Measurements from ENCODE around the gene TLN1.

Gene TLN1

GRCh38 chr9:35729101-35729500, 2.9 kb downstream of the TLN1 start:
- no peak for ATAC-seq

DNA sequence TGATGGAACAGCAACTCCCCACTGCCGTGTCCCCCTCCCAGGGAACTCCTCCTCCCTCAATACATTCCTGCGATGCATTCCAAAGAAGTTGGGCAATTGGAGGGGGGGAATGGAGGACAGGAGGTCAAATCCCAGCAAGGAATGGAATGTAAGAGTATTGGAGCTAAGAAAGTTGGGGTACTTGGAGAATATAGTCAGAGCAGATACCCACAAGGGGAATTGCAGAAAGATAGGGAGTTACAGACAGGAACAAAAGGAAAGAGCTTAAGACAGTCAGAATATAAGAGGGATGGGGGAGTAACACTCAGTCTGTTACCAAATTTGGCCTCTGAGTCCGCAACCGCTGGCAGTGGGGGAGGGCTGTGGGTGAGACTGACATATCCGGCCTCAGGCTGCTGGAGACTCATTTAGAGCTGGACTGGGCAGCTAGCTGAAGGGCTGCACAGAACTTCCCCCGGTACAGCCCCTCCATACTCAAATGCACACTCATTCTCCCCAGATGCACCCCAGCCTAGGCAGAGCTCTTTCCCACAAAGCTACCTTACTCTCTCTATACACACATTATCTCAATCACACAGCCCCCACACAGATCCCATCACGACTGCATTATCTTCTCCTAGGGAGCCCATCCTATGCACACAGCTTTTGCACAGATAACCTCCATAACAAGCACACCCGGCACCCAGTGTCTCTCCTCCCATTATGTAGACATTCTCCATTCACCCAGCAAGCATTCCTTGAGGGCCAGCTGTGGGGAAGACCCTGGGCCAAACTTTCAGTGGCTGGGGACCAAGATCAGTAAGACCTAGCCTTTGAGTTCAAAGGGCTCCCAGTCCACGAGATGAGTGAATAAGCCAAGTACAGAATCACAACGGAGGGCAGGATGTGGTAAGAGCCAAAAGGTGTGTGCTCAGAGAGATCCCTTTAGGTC, 3.7 kb downstream of the TLN1 start:
- ATAC-seq: no peak

DNA sequence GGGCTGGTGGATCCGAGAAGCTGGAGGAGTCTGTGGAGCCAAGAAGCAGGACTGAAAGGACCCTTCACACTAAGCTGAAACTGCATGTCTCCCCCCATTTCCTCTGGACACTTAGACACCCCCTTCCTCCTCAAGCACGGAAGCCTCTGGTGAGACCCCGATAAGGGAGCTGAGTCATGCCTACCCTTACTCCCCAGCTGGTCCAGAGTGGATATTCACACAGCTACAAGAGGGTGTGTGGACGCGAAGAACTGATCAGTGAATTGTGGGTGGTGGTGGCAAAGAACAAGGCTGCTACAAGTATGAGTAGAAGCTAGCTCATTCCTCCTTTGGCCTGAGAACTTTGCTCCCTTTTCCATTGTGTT, 4.3 kb downstream of the TLN1 start:
- no peak for ATAC-seq

DNA sequence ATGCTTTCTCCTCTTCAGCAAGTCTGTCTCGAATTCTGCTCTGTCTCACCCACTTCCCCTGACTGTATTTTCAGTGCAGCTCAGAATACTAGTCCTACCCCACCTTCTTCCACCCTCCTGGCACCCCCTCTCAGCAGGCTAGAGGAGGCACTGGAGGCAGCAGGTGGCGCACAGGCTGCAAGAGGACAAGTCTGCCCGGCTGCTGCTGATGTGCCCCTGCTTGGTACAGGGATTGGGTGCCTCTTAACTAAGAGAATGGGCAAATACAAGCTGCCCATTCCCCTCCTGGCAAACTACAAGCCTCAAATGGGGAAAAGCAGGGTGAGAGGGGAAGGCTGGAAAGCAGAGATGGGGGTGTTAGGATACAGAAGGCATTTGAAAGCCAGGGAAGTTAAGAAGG, 5.1 kb downstream of the TLN1 start:
- peak; percentile 41 to 54 for ATAC-seq

GRCh38 chr9:35725362-35725761, 6.6 kb downstream of the TLN1 start:
- ATAC-seq: no peak

DNA sequence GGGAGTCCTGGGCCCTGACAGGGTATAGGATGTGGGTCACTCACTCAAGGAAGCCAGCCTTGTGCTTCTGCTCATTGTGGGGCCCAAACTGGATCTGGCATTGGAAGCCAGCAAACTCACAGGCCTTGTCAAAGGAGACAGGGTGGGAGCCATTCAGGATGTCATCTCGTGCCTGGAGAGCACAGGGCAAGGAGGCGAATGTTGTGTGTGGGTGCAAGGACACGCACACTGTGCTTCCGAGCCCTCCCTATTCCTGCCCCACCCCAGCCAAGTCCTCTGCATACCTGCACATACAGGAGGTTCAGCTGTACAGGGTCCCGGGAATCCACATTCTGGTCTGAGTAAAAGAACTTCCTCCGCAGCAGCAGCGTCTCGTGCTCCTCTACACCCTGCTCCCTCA, 8.1 kb downstream of the TLN1 start:
- ATAC-seq: no peak

DNA sequence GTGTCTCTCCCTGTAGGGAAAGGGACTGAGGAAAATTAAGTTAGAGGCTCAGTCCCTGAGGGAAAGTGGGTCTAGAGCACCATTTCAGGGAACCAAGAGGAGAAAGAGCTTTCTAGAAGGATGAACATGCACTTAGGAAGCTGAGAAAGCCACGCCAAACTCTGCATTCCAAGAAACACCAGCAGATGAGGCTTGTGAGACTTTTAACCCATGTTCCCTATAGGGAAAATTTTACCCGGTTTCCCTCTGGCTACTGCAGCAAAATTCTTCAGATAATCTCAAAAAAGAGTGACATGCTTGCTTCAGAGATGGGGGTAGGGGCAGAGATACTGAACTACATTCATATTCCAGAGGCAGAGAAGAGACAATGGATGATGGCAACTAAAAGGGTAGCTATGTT, 8.6 kb downstream of the TLN1 start:
- no peak for ATAC-seq

DNA sequence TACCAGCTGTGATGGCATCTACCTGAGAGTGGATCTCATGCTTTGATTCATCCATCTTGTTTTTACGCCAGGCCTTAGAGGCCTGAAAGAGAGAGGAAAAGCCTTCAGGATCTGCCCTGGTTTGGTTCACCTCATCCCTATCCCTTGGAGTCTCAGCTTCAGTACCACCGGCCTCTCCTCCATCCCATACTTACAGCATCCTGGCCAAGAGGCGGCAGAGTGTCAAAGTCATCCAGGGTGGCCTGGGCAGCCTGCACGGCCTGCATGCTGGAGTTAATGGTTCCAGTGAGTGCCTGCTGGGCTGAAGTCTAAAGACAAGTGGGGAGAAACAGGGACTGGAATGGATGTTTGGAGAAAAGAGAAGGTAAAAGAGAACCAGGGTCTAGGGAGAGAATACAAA, 12.4 kb downstream of the TLN1 start:
- ATAC-seq: no peak

DNA sequence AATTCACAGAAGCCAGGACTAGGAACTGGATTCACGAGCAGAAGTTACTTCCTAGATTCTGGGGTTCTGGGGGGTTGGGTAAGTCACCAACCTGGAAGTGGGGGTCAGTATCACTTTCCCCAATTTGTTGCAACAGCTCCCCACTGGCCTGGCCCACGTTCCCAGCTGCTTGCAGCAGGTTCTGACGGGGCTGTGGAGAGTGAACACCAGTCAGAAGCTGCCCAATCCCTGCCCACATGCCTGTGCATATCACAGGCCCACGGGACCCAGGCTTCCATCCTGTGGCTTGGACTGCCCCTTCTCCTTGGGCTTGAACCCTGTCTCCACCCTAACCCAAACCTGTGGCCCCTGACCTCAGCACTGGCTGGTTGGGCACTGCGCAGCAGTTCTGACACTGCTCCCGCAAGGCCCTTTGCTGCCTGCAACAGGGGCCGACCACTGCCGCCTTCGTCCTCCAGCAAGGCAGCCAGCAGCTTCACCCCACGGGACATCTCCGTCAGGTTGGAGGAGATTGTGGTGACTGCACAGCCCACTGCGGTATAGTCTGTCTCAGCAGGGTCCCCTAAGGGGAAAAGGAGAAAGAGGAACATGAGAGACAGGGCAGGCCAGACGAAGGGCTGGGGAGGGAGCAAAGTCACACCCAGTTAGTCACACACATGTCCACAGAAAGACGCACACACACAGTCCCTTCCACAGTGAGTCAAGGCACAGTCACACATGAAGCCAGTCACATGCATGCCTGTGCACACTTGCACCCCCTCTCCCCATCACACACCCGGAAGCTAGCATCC, 13.1 kb downstream of the TLN1 start:
- peak; percentile 28 to 48 for ATAC-seq

DNA sequence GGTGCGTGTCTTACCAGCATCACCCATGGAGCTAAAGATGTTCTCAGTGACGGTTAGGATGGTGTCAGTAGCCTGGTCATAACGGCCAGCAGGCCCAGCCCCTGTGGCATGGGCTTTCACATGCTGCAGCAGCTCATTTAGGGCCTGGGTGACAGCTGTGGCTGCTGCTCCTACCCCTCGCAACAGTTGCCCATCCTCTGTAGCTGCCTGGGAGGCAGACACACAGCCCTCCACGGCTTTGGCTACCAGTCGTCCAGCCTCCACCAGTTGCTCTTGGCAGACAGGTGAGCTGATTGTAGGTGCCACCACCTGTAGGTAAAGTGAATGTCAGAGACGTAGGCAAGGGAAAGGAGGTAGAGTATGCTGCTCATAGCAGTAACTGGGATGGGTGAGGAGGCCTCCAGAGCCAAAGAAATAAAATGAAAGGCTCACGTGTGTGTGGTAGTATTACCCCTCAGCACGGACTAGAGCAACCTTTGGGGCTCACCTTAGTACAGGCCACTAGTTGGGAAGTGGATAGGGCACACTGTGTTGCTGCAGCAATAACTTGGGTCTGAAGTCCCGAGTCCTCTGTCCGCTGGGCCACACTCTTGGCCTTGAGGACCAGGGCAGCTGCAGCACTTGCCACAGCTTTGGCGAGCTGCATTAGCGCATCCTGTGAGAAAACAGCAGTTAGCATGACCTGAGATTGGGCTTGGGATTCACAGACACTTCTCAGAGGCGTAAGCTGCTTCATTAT, 14.7 kb downstream of the TLN1 start:
- ATAC-seq: no peak

GRCh38 chr9:35716230-35716629, 15.8 kb downstream of the TLN1 start:
- no peak for ATAC-seq

DNA sequence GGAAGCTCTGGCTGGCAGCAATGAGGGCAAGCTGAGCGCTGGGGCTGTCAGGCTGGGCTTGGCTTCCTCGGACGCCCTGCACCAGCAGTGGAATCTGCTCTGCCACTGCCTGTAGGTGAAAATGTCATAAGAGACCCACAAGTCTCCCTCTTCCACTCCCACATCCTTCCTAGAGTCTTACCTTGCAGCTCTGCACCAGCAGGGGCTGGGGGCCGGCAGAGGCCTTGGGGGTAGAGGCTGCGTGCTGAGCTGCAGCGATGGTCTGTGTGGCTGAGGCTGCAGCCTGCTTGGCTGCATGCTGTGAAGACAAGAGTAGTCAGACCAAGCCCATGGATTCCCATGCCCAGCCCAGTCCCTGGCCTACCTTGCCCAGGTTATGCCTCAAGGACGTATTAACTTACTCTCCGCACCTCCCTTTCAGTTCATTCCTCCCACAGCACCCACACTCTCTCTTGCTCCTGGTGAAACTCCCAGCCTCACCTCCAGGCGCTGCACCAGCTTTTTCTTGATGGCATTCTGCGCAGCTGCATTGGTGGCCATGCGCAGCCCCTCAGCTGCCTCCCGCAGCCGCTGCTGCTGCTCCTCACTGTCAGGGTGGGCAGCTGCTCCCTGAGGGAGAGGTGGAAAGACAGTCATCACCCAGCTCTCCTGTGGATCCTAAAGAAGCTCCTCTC, 17.3 kb downstream of the TLN1 start:
- ATAC-seq: no peak

GRCh38 chr9:35714123-35714522, 17.9 kb downstream of the TLN1 start:
- no peak for ATAC-seq

- ATAC-seq: no peak
Measured at GRCh38 chr9:35713578-35713977, 18.4 kb downstream of the TLN1 start.

DNA sequence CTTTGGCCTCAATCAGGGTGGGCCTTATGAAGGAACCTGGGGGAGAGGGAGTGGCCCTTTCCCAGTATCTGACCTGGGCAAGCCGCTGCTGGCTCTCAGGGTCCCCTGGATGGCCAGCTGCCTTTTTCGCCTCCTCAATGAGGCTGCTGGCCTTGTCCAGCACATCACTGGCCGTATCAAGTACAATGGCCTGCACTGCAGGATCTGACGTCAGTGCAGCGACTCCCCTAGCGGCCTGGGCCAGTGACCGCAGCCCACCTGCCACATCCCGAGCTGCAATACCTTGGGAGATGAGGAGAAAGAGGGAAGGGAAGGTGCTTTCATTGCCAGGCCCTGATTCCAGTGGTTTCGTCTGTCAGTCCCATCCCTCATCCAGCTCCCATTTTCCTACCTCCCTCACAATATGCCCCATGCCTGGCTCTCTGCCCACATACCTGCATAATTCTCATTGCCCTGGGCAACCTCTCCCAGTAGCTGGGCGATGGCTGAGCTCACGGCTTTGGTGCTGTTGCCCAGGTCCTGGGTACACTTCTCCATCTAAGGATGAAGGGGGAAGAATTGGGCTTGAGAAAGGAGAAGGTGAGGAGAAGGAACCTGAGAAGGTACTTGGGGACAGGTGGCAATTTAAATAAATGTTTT, 19.1 kb downstream of the TLN1 start:
- no peak for ATAC-seq

GRCh38 chr9:35711501-35712428, 20.2 kb downstream of the TLN1 start:
- no peak for ATAC-seq

DNA sequence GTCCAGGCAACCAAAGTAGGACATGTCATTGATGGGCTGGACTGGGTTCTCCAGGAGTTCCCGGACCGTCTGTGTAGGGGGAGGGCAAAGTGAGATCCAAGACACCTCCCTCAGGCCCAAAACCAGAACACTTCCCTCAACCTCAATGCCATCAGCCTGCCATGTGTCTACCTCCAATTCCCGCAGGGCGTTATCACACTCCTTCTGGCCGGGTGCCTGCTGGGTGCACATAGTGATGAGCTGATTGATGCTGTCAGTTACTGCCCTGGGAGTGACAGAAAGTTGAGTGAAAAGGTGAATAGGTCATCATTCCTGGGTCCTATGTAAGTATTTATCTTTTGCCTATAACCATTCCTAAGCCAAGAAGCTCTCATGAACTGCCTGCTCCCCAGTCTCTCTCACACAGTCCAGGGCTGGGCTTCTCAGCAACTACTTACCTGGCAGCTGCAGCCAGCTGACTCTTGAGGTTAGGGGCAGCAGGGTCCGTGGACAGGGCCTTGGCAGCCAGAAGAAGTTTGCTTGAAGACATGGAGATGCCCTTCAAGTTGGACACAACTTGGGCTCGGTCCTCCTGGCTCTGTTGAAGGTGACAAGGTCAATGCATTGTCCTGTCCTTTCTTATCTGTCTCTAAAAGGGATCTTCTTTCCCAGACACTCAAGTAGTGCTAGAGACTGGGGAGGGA, 21.0 kb downstream of the TLN1 start:
- ATAC-seq: no peak

DNA sequence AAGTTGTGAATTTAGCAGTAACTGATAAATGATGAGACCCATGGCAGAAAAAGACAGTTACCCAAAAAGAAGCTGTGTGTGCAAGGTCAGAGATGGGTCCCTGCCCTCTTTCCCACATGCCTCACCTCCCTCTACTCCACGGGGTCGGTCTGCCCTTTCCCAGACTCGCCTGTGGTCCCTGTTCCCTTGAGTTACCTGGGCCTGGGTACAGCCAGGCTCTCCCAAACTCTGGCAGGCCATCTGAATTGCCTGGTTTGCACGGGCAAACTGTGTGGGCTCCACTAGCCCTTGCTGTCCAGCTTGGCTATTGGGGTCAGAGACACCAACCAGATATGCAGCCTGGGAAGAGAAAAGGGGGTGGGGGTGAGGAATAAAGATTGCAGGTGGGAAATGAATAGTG, 23.8 kb downstream of the TLN1 start:
- no peak for ATAC-seq

GRCh38 chr9:35706951-35707350, 25.0 kb downstream of the TLN1 start:
- no peak for ATAC-seq

DNA sequence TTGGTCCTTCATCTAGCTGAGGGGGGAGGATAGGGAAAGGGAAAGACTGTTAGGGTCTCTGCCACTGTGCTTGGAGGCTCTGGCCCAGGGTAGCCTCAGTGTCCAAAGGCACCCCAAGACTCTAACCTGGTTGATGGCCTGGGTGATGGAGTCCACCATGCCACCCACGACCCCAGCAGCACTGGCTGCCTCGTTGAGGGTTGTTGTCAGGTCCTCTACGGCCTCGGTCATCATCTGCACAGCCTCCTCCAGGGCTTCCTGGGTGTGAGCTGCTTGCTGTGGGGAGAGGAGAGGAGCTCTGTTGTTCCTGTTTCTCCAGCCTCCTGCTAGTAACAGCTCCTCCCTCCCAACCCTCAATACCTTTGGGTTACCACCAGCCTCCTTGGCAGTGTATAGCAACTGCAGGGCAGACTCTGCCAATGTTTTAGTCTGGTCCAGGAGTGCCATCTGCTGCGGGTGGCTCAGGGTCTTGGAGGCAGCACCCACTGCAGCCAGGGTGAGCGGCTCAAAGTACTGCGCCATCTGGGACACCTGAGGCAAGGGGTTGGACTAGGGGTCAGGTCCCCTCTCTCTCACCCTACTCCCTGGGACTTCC, 26.1 kb downstream of the TLN1 start:
- ATAC-seq: no peak

All from activated CD4-positive, CD25-positive, alpha-beta regulatory T cell treated with anti-CD3 and anti-CD28 coated beads, Interleukin-2, amount 50 U/mL, for 24 hours (primary cell).